ENCODE measurements around the gene RITA1. TPM values are rescaled to one million over a fixed set of nuclear protein-coding genes. Genes with fewer than 3 reads are reported as not detected.

RITA1 gene
- total and polyA plus RNA-seq, 2 of the 4 experiments (the other 2 are of a cell fraction) = 14.2 to 14.7 TPM

DNA sequence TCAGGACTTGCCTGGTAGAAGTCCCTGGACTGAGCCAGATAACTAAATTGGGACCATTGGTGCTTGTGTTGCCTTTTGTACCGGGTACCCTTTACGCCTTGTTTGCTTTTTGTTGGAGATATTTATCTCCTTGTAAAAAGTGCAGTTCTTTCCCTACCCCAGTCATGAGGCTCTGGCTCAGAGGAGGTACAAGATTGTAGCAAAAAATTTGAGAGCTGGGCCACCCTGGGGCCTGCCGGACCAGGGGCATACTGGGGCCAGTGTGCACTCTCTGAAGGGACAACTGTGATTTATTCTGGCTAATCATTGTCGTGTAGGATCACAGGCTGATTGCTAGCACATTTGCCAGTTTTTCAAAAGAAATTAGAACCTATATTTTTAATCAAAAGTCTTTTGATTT is 49.0 kb downstream of the RITA1 start (continued):
- TF ChIP-seq, protein P1, sequence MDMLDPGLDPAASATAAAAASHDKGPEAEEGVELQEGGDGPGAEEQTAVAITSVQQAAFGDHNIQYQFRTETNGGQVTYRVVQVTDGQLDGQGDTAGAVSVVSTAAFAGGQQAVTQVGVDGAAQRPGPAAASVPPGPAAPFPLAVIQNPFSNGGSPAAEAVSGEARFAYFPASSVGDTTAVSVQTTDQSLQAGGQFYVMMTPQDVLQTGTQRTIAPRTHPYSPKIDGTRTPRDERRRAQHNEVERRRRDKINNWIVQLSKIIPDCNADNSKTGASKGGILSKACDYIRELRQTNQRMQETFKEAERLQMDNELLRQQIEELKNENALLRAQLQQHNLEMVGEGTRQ (IDR thresholded peaks at IDR 0.05; ENCODE audit: low read depth, low read length) = no peak
- TF ChIP-seq MAZ (IDR thresholded peaks at IDR 0.05; ENCODE audit: borderline replicate concordance, low read depth, low read length) = no peak
- TF ChIP-seq FOS (IDR thresholded peaks at IDR 0.05; ENCODE audit: low read depth, low read length) = no peak

GRCh38 chr12:113235976-113236375 is 50.5 kb downstream of the RITA1 start:
- H3K27ac ChIP-seq (ENCODE audit: insufficient read depth, low read length) = no peak overlapping the region
- no TSS peak for BruUV-seq (replicated peaks)
- no peak overlapping the region for H2BK15ac ChIP-seq (ENCODE audit: low read depth, low read length)
- H3K9me1 ChIP-seq (ENCODE audit: insufficient read depth, low read length) = peaks cover 19% of the 10 kb centered on the region
- H3K36me3 ChIP-seq (ENCODE audit: control insufficient read depth, insufficient read depth, low read length) = peaks cover 17% of the 10 kb centered on the region
- no peak overlapping the region for H2AFZ ChIP-seq (replicated peaks; ENCODE audit: low read length, poor library complexity)
- no peak overlapping the region for H2BK5ac ChIP-seq (ENCODE audit: low read depth, low read length, poor library complexity, severe bottlenecking)
- H2BK120ac ChIP-seq (ENCODE audit: low read depth, low read length) = no peak overlapping the region
- dilution Hi-C loops (cut with HindIII; ENCODE audit: low sequenced_read_pairs, unreplicated experiment) = no loop called here
- no peak overlapping the region for H4K91ac ChIP-seq (ENCODE audit: insufficient read depth, low read depth, low read length)
- no peak overlapping the region for H2BK20ac ChIP-seq (ENCODE audit: low read depth, low read length)
- H3K18ac ChIP-seq (ENCODE audit: low read depth, low read length) = no peak overlapping the region
- H3K27me3 ChIP-seq (ENCODE audit: control insufficient read depth, insufficient read depth, low read length) = no peaks in the 10 kb centered on the region
- H2AK9ac ChIP-seq (replicated peaks; ENCODE audit: low read depth, low read length, poor library complexity) = no peak overlapping the region
- no peak overlapping the region for H3K4me2 ChIP-seq (ENCODE audit: low read depth, low read length)
- ChIA-PET CTCF (interaction anchor here (0.6 kb wide), 1 partner anchor 8 kb away, joined by 3 read pairs; no protein-coding TSS in a partner anchor), POLR2A (ENCODE audit: unreplicated experiment) (interaction anchor here (0.6 kb wide), 1 partner anchor 13 kb away, joined by 7 read pairs; no protein-coding TSS in a partner anchor)
- ATAC-seq (ENCODE audit: low read depth) (no peak), DNase-seq (no peak)
- no peak overlapping the region for H3K23ac ChIP-seq (ENCODE audit: low read depth, low read length)
- H4K20me1 ChIP-seq (ENCODE audit: insufficient read depth, low read length) = 0 out of 2 replicates have a peak, but pooled peaks cover under 1% of the 10 kb centered on the region
- in situ Hi-C loops (cut with MboI; ENCODE audit: low sequenced_read_pairs) = no loop called here
- no peak overlapping the region for H3K4me3 ChIP-seq (ENCODE audit: insufficient read depth, low read depth, low read length)
- no peak overlapping the region for H3K9ac ChIP-seq (ENCODE audit: low read depth, low read length)
- peaks cover 2% of the 10 kb centered on the region for H3K9me3 ChIP-seq (ENCODE audit: control insufficient read depth, insufficient read depth, low read length)
- intact Hi-C loops (cut with micrococcal nuclease) = no loop called here
- no peak overlapping the region for H3K14ac ChIP-seq (replicated peaks; ENCODE audit: low read depth, low read length)
- no peak overlapping the region for H3K4ac ChIP-seq (ENCODE audit: low read depth, low read length)
- H2AK5ac ChIP-seq (ENCODE audit: low read depth, low read length) = no peak overlapping the region
- 85% methylated on average over 3 of the region's 6 CpGs; no CpG with 5 or more reads in 1 of the 2 experiments for WGBS, 2 experiments (ENCODE audit: extremely low coverage in 2 of 2, insufficient read length in 1 of 2)
- no peak overlapping the region for H4K8ac ChIP-seq (ENCODE audit: low read depth in 2 of 2, low read length in 2 of 2)
- peaks cover 12% of the 10 kb centered on the region for H3K4me1 ChIP-seq (ENCODE audit: control insufficient read depth, insufficient read depth, low read length)
- peaks cover 0 to 4% of the 10 kb centered on the region in 2 experiments; a peak in 1 of 4 replicates for H3K79me1 ChIP-seq (ENCODE audit: low read depth in 1 of 2, low read length in 2 of 2)
- no peak overlapping the region for H4K5ac ChIP-seq (ENCODE audit: low read depth, low read length)
- H3K56ac ChIP-seq (ENCODE audit: extremely low read depth, insufficient read depth, low read length) = no peak overlapping the region
- TF ChIP-seq MAZ (IDR thresholded peaks at IDR 0.05; ENCODE audit: borderline replicate concordance, low read depth, low read length) = no peak
- TF ChIP-seq FOS (IDR thresholded peaks at IDR 0.05; ENCODE audit: low read depth, low read length) = no peak
- no peak for TF ChIP-seq ELK1 (IDR thresholded peaks at IDR 0.05; ENCODE audit: borderline replicate concordance, low read depth, low read length)
- TF ChIP-seq, protein P1 (IDR thresholded peaks at IDR 0.05; ENCODE audit: low read depth, low read length) = no peak
- no peak for TF ChIP-seq POLR2A (IDR thresholded peaks at IDR 0.05; ENCODE audit: low read depth, low read length)
- no peak for TF ChIP-seq RCOR1 (IDR thresholded peaks at IDR 0.05; ENCODE audit: insufficient replicate concordance, low read length)
- TF ChIP-seq SMC3 (IDR thresholded peaks at IDR 0.05; ENCODE audit: low read depth, low read length) = no peak
- no peak for TF ChIP-seq RFX5 (IDR thresholded peaks at IDR 0.05; ENCODE audit: low read depth, low read length)
- no peak for TF ChIP-seq CHD1 (IDR thresholded peaks at IDR 0.05; ENCODE audit: low read depth, low read length)
- TF ChIP-seq CEBPB (IDR thresholded peaks at IDR 0.05; ENCODE audit: low read depth, low read length) = no peak
- no peak for TF ChIP-seq MXI1 (IDR thresholded peaks at IDR 0.05; ENCODE audit: borderline replicate concordance, low read depth, low read length)
- TF ChIP-seq, protein P2, sequence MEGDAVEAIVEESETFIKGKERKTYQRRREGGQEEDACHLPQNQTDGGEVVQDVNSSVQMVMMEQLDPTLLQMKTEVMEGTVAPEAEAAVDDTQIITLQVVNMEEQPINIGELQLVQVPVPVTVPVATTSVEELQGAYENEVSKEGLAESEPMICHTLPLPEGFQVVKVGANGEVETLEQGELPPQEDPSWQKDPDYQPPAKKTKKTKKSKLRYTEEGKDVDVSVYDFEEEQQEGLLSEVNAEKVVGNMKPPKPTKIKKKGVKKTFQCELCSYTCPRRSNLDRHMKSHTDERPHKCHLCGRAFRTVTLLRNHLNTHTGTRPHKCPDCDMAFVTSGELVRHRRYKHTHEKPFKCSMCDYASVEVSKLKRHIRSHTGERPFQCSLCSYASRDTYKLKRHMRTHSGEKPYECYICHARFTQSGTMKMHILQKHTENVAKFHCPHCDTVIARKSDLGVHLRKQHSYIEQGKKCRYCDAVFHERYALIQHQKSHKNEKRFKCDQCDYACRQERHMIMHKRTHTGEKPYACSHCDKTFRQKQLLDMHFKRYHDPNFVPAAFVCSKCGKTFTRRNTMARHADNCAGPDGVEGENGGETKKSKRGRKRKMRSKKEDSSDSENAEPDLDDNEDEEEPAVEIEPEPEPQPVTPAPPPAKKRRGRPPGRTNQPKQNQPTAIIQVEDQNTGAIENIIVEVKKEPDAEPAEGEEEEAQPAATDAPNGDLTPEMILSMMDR (conservative IDR thresholded peaks at IDR 0.05; ENCODE audit: low read depth, low read length) = no peak

Data from IMR-90 (cell line).